ENCODE data around the gene TFR2. TPM values are rescaled to one million over a fixed set of nuclear protein-coding genes. Genes with fewer than 3 reads are reported as not detected.

TFR2 gene
- total and polyA plus RNA-seq, 12 donors: 0.20 to 0.58 (median 0.49) TPM; not detected in 7

DNA sequence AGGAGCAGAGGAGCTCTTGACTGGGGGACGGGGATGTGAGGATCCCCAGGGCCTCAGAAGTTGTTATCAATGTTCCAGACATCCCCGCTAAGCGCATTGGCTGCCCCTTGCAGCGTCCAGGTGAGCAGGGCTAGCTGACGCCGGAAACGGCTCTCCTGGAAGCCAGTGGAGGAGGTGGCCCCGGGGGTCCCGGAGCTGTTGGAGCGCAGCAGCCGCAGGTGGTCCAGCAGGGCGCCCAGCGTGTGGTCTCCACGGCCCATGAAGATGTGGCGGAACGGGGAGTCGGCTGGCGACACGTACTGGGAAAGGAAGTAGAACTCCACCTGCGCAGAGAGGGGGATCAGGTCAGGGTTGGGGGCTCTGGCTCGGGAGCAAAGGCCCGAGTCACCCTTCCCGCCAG lies 20.5 kb downstream of the TFR2 start:
- Histone ChIP-seq H3K27me3 (no peaks in the 10 kb centered on the region), H3K4me1 (no peaks in the 10 kb centered on the region), H3K36me3 (peaks cover 0 to 8% (median 0%) of the 10 kb centered on the region in 9 donors), H3K27ac (no peak overlapping the region), H3K9me3 (no peaks in the 10 kb centered on the region), H3K4me3 (no peak overlapping the region)
- ATAC-seq (no peak), DNase-seq (no peak)
- intact Hi-C loops (cut with DNase I): no loop called here
- 94 to 95% methylated on average over 23 of the region's 23 CpGs for WGBS, 2 donors
- TF ChIP-seq, protein P1, sequence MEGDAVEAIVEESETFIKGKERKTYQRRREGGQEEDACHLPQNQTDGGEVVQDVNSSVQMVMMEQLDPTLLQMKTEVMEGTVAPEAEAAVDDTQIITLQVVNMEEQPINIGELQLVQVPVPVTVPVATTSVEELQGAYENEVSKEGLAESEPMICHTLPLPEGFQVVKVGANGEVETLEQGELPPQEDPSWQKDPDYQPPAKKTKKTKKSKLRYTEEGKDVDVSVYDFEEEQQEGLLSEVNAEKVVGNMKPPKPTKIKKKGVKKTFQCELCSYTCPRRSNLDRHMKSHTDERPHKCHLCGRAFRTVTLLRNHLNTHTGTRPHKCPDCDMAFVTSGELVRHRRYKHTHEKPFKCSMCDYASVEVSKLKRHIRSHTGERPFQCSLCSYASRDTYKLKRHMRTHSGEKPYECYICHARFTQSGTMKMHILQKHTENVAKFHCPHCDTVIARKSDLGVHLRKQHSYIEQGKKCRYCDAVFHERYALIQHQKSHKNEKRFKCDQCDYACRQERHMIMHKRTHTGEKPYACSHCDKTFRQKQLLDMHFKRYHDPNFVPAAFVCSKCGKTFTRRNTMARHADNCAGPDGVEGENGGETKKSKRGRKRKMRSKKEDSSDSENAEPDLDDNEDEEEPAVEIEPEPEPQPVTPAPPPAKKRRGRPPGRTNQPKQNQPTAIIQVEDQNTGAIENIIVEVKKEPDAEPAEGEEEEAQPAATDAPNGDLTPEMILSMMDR (IDR thresholded peaks at IDR 0.05): no peak

DNA sequence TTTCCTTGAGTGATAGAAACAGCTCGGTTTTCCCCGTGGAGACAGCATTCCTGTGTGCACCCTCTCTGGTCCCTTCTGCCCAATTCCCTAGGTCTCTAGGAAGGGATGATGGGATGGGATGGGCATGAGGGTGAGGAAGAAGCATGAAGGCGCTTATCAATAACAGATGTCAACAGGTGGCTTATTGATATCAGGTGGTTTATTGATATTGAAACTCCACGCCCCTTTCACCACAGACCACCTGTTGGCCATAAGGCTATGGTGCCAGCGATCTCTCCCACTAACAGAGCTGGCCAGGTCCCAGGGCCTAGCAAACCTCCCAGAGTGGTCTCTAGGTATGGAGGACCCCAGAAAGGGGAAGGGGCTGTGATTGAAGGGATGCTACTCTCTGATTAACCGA lies 21.1 kb downstream of the TFR2 start:
- H3K4me3 ChIP-seq: no peak overlapping the region
- TF ChIP-seq, protein P1 (IDR thresholded peaks at IDR 0.05): no peak
- ATAC-seq (no peak), DNase-seq (no peak)
- H3K9me3 ChIP-seq: no peaks in the 10 kb centered on the region
- 95 to 96% methylated on average over 6 of the region's 6 CpGs for WGBS, 2 donors
- peaks cover 0 to 13% (median 0%) of the 10 kb centered on the region in 9 donors for H3K36me3 ChIP-seq
- H3K27me3 ChIP-seq: no peaks in the 10 kb centered on the region
- no peaks in the 10 kb centered on the region for H3K4me1 ChIP-seq
- intact Hi-C loops (cut with DNase I): no loop called here
- no peak overlapping the region for H3K27ac ChIP-seq

DNA sequence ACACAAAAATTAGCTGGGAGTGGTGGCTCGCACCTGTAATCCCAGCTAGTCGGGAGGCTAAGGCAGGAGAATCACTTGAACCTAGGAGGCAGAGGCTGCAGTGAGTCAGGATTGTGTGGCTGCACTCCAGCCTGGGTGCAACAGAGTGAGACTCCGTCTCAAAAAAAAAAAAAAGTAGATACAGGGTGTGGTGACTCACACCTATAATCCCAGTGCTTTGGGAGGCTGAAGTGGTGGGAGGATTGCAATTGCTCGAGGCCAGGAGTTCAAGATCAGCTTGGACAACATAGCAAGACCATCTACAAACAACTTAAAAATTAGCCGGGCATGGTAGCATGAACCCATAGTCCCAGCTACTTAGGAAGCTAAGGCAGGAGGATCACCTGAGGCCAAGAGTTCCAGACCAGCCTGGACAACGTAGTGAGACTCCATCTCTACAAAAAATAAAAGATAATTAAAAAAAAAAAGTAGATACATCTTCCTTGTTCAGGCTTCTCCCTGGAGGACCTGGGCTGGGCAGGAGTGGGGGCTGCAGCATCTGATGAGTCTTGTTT lies 27.0 kb downstream of the TFR2 start:
- peaks cover 0 to 19% (median 0%) of the 10 kb centered on the region in 9 donors for H3K36me3 ChIP-seq
- TF ChIP-seq, protein P1 (IDR thresholded peaks at IDR 0.05): no peak
- H3K4me3 ChIP-seq: no peak overlapping the region
- intact Hi-C loops (cut with DNase I): loop anchor here in 3 of 10 donors (5.0 to 10.0 kb wide), 4 partner anchors 58 to 260 kb away; partner anchors contain the start of genes GIGYF1 (in 2 of the 3), GNB2 (in 1 of the 3) and SRRT (in 1 of the 3)
- H3K27ac ChIP-seq: no peak overlapping the region
- no peak for DNase-seq
- WGBS, 2 donors: 81 to 98% methylated on average over 6 of the region's 6 CpGs
- H3K27me3 ChIP-seq: no peaks in the 10 kb centered on the region
- peaks cover 0 to 20% (median 10%) of the 10 kb centered on the region in 9 donors for H3K4me1 ChIP-seq
- no peaks in the 10 kb centered on the region for H3K9me3 ChIP-seq
- no peak for ATAC-seq

DNA sequence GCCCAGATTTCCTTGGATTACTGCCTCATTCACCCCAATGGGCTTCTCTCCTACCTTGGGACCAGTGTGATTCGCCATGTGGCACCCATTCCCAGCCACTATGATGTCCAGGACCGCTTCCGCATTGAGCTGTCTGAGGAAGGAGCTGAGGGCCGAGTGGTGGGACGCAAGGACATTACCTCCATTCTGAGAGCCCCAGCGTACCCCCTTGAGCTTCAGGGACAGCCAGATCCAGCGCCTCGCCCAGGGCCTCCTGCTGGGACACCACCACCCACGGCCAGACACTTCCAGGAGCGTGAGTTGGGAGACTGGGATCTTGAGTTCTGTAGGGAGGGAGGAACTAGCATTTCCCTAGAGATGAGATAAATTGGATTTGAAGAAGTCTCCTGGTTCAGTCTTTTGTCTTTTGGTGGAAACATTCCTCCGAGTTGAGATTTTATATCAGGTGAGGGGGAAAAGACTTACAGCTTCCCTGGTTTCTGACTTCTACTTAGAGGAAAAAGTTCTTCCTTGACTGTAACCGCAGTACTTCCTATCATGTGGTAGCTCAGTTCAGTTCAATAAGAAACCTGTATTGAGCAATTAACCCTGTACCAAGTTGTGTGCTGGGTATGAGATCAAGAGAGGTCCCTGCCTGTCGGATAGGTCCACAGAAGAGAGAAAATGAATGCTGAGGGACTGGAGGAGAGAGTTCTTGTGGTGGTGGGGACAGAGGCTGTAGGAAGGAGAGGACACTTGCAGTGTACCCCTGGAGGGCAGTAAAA lies 27.8 kb downstream of the TFR2 start:
- intact Hi-C loops (cut with DNase I): loop anchor here in 4 of 10 donors (2.0 to 10.0 kb wide), 5 partner anchors 59 to 261 kb away; partner anchors contain the start of genes GIGYF1 (in 2 of the 4), GNB2 (in 2 of the 4) and SRRT (in 1 of the 4)
- TF ChIP-seq, protein P1 (IDR thresholded peaks at IDR 0.05): no peak
- Histone ChIP-seq H3K9me3 (no peaks in the 10 kb centered on the region), H3K36me3 (peaks cover 0 to 19% (median 0%) of the 10 kb centered on the region in 9 donors), H3K4me1 (peaks cover 0 to 20% (median 10%) of the 10 kb centered on the region in 9 donors), H3K27me3 (no peaks in the 10 kb centered on the region), H3K4me3 (peak overlapping the region in 6 of 10 donors; percentile 65 to 97 (median 83)), H3K27ac (no peak overlapping the region)
- no peak for ATAC-seq
- DNase-seq: no peak
- WGBS, 2 donors: 88 to 93% methylated on average over 13 of the region's 13 CpGs

Measured in heart right ventricle (tissue), 16 donors.